H9 (cell line): ENCODE measurements around the gene DRICH1. TPM values are rescaled to one million over a fixed set of nuclear protein-coding genes. Genes with fewer than 3 reads are reported as not detected.
"Not testable (repeated sequence)": the region's sequence is repeated elsewhere in the genome, so short reads cannot be mapped to it uniquely, and the experiment has no call there.

Source experiments
- DNase-seq: peaks from one replicate; pipeline ENCODE4 v3.0.0-alpha.2; 2017
- H2AFZ ChIP-seq: one replicate; pipeline ENCODE4 v1.6.1; 2013; ENCODE audit warnings: mild to moderate bottlenecking, low read length, control low read depth, moderate library complexity
- H2AK5ac ChIP-seq: 2 replicates; pipeline ENCODE4 v1.6.1; 2013; ENCODE audit warnings: low read length, control low read depth, mixed read lengths; ENCODE audit not compliant: insufficient read length
- H2BK120ac ChIP-seq: one replicate; pipeline ENCODE4 v1.6.1; 2013; ENCODE audit warnings: low read depth, mild to moderate bottlenecking, low read length, control low read depth, inconsistent platforms; ENCODE audit not compliant: poor library complexity, severe bottlenecking
- H2BK12ac ChIP-seq: 2 replicates; pipeline ENCODE4 v1.6.1; 2013; ENCODE audit warnings: low read length, control low read depth, mixed read lengths, low read depth; ENCODE audit not compliant: insufficient read length
- H2BK15ac ChIP-seq: 2 replicates; pipeline ENCODE4 v1.6.1; 2013; ENCODE audit warnings: low read depth, low read length, control low read depth
- H2BK20ac ChIP-seq: one replicate; pipeline ENCODE4 v1.6.1; 2013; ENCODE audit warnings: low read depth, mild to moderate bottlenecking, low read length, control low read depth, inconsistent platforms; ENCODE audit not compliant: poor library complexity, severe bottlenecking
- H2BK5ac ChIP-seq: 2 replicates; pipeline ENCODE4 v1.6.1; 2013; ENCODE audit warnings: low read length, control low read depth, mixed read lengths; ENCODE audit not compliant: insufficient read length
- H3K14ac ChIP-seq: 2 replicates; pipeline ENCODE4 v1.6.1; 2013; ENCODE audit warnings: low read length, control low read depth; ENCODE audit not compliant: insufficient read depth
- H3K18ac ChIP-seq: 2 replicates; pipeline ENCODE4 v1.6.1; 2013; ENCODE audit warnings: low read depth, mild to moderate bottlenecking, mixed read lengths, low read length, control low read depth; ENCODE audit not compliant: insufficient read length
- H3K23ac ChIP-seq: 2 replicates; pipeline ENCODE4 v1.6.1; 2013; ENCODE audit warnings: low read length, control low read depth, mixed read lengths, low read depth; ENCODE audit not compliant: insufficient read length
- H3K23me2 ChIP-seq: 2 replicates; pipeline ENCODE4 v1.6.1; 2013; ENCODE audit warnings: low read depth, mild to moderate bottlenecking, mixed read lengths, low read length, control low read depth; ENCODE audit not compliant: insufficient read length, poor library complexity, severe bottlenecking
- H3K27ac ChIP-seq: 2 replicates; pipeline ENCODE4 v1.5.1; 2013; ENCODE audit warnings: low read length, control low read depth, mixed read lengths, low read depth; ENCODE audit not compliant: insufficient read length
- H3K27me3 ChIP-seq: 2 replicates; pipeline ENCODE4 v1.6.1; 2013; ENCODE audit warnings: low read length, control low read depth, inconsistent platforms; ENCODE audit not compliant: insufficient read depth
- H3K4ac ChIP-seq: 2 replicates; pipeline ENCODE4 v1.6.1; 2013; ENCODE audit warnings: low read depth, mild to moderate bottlenecking, control low read depth, inconsistent platforms, low read length, moderate library complexity
- H3K4me1 ChIP-seq: 2 replicates; pipeline ENCODE4 v1.6.1; 2013; ENCODE audit warnings: low read length, control low read depth, inconsistent platforms; ENCODE audit not compliant: insufficient read depth
- H3K4me2 ChIP-seq: 2 replicates; pipeline ENCODE4 v1.6.1; 2013; ENCODE audit warnings: low read length, control low read depth, mixed read lengths; ENCODE audit not compliant: insufficient read length, insufficient read depth
- H3K56ac ChIP-seq: 2 replicates; pipeline ENCODE4 v1.6.1; 2013; ENCODE audit warnings: low read depth, mild to moderate bottlenecking, mixed read lengths, low read length, control low read depth; ENCODE audit not compliant: insufficient read length
- H3K79me1 ChIP-seq: 2 replicates; pipeline ENCODE4 v1.6.1; 2013; ENCODE audit warnings: low read depth, mild to moderate bottlenecking, moderate library complexity, low read length, control low read depth, inconsistent platforms; ENCODE audit not compliant: insufficient read depth, poor library complexity, severe bottlenecking
- H3K79me2 ChIP-seq: 2 replicates; pipeline ENCODE4 v1.6.1; 2013; ENCODE audit warnings: low read length, control low read depth, inconsistent platforms; ENCODE audit not compliant: insufficient read depth
- H3K9ac ChIP-seq: 2 replicates; pipeline ENCODE4 v1.6.1; 2013; ENCODE audit warnings: low read length, control low read depth, mixed read lengths; ENCODE audit not compliant: insufficient read length; ENCODE audit errors: extremely low read depth
- H3K9me3 ChIP-seq: one replicate; pipeline ENCODE4 v1.6.1; 2013; ENCODE audit warnings: low read depth, low read length, inconsistent platforms; ENCODE audit not compliant: control insufficient read depth
- H3T11ph ChIP-seq: one replicate; pipeline ENCODE4 v1.6.1; 2013; ENCODE audit warnings: mild to moderate bottlenecking, low read length, control low read depth, inconsistent platforms
- H4K20me1 ChIP-seq: one replicate; pipeline ENCODE4 v1.6.1; 2013; ENCODE audit not compliant: control insufficient read depth, insufficient read length, insufficient read depth
- H4K5ac ChIP-seq: 2 replicates; pipeline ENCODE4 v1.6.1; 2013; ENCODE audit warnings: low read depth, mild to moderate bottlenecking, mixed read lengths, low read length, control low read depth; ENCODE audit not compliant: insufficient read length
- H4K8ac ChIP-seq: replicated peaks from 2 replicates; pipeline ENCODE4 v1.6.1; 2013; ENCODE audit warnings: low read length, control low read depth, mixed read lengths, low read depth; ENCODE audit not compliant: insufficient read length
- H4K91ac ChIP-seq: 2 replicates; pipeline ENCODE4 v1.6.1; 2013; ENCODE audit warnings: low read depth, mild to moderate bottlenecking, moderate library complexity, mixed read lengths, low read length, control low read depth; ENCODE audit not compliant: insufficient read length
- H3K27ac Mint-ChIP-seq, 3 experiments: 2 replicates in 2 of 3; 3 replicates in 1 of 3; pipeline ENCODE4 v1.8.0; 2020 to 2021; ENCODE audit warnings: mixed read lengths in 3 of 3, mild to moderate bottlenecking in 1 of 3, moderate library complexity in 1 of 3
- H3K27me3 Mint-ChIP-seq: 2 replicates; pipeline ENCODE4 v1.8.0; 2021; ENCODE audit warnings: low read depth, mild to moderate bottlenecking, moderate library complexity, mixed read lengths
- H3K36me3 Mint-ChIP-seq, 3 experiments: 2 replicates in 2 of 3; 3 replicates in 1 of 3; pipeline ENCODE4 v1.8.0; 2020 to 2021; ENCODE audit warnings: low read depth in 3 of 3, mixed read lengths in 3 of 3; ENCODE audit not compliant: insufficient read depth in 1 of 3
- H3K4me1 Mint-ChIP-seq, 2 experiments: 2 replicates each; pipeline ENCODE4 v1.8.0; 2020; ENCODE audit warnings: mixed read lengths in 2 of 2
- H3K4me3 Mint-ChIP-seq, 2 experiments: 2 replicates in 1 of 2; 3 replicates in 1 of 2; pipeline ENCODE4 v1.8.0; 2020 to 2021; ENCODE audit warnings: mild to moderate bottlenecking in 2 of 2, mixed read lengths in 2 of 2, moderate library complexity in 1 of 2
- H3K9me3 Mint-ChIP-seq, 2 experiments: 2 replicates in 1 of 2; 3 replicates in 1 of 2; pipeline ENCODE4 v1.8.0; 2020; ENCODE audit warnings: mild to moderate bottlenecking in 2 of 2, mixed read lengths in 2 of 2, moderate library complexity in 1 of 2
- WGBS: extraction: QIAGEN DNeasy Blood & Tissue Kit; methylation state at CpG from one replicate; pipeline ENCODE4 v1.1.7; 2013; ENCODE audit warnings: missing lambda C conversion rate, low lambda C conversion rate, mixed read lengths; ENCODE audit not compliant: insufficient read length; ENCODE audit errors: extremely low coverage; 5-methylcytosine and 5-hydroxymethylcytosine counted together
- total RNA-seq: library from RNA; stranded (reverse); gene quantifications from 2 replicates; pipeline ENCODE4 v1.2.1, GENCODE V29; 2021
- TF ChIP-seq, protein P1 (sequence below): fragments of 200-600 bp; sonication (generic); conservative IDR thresholded peaks from 3 replicates; pipeline ENCODE4 v1.8.0; 2021; ENCODE audit warnings: antibody characterized with exemption, mild to moderate bottlenecking

DRICH1 gene
- total RNA-seq, 1 experiment from 2014 or later = not detected

DNA sequence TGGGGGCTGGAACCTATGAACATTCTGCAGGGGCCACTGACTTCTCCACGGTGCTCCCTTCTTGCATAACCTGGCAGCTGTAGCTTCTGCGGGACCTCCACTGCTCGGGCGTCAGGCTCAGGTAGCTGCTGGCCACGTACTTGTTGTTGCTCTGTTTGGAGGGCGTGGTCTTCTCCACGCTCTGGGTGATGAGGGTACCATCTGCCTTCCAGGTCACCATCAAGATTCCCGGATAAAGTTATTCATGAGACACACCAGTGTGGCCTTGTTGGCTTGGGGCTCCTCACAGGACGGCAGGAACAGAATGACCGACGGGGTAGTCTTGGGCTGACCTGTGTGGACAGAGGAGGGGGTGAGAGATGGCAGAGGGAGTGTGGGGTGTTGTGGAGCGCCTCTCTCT is 6.5 kb upstream of the DRICH1 start:
- Mint-ChIP-seq H3K36me3 (peaks cover 0 to 2% (median 0%) of the 10 kb centered on the region in 3 experiments; a peak in 1 of 7 replicates), H3K27ac (no peak overlapping the region), H3K27me3 (peaks cover 39% of the 10 kb centered on the region), H3K9me3 (no peaks in the 10 kb centered on the region; a peak in 1 of 5 replicates), H3K4me3 (no peak overlapping the region), H3K4me1 (no peaks in the 10 kb centered on the region)
- Histone ChIP-seq H3K18ac (no peak overlapping the region), H4K20me1 (no peaks in the 10 kb centered on the region), H2AFZ (no peak overlapping the region), H2BK15ac (no peak overlapping the region), H3K27me3 (no peaks in the 10 kb centered on the region), H4K8ac (no peak overlapping the region), H3K56ac (no peak overlapping the region), H3K14ac (no peak overlapping the region), H3K9ac (no peak overlapping the region), H4K91ac (no peak overlapping the region), H2BK20ac (no peak overlapping the region), H3K4me1 (no peaks in the 10 kb centered on the region), H3K23me2 (no peaks in the 10 kb centered on the region), H3K9me3 (no peaks in the 10 kb centered on the region), H3K23ac (no peak overlapping the region), H2AK5ac (no peak overlapping the region), H4K5ac (no peak overlapping the region), H3K4ac (no peak overlapping the region), H2BK12ac (no peak overlapping the region), H3K79me1 (no peaks in the 10 kb centered on the region), H3T11ph (no peak overlapping the region), H2BK5ac (no peak overlapping the region), H3K27ac (no peak overlapping the region), H2BK120ac (no peak overlapping the region), H3K79me2 (no peaks in the 10 kb centered on the region), H3K4me2 (no peak overlapping the region)
- TF ChIP-seq, protein P1, sequence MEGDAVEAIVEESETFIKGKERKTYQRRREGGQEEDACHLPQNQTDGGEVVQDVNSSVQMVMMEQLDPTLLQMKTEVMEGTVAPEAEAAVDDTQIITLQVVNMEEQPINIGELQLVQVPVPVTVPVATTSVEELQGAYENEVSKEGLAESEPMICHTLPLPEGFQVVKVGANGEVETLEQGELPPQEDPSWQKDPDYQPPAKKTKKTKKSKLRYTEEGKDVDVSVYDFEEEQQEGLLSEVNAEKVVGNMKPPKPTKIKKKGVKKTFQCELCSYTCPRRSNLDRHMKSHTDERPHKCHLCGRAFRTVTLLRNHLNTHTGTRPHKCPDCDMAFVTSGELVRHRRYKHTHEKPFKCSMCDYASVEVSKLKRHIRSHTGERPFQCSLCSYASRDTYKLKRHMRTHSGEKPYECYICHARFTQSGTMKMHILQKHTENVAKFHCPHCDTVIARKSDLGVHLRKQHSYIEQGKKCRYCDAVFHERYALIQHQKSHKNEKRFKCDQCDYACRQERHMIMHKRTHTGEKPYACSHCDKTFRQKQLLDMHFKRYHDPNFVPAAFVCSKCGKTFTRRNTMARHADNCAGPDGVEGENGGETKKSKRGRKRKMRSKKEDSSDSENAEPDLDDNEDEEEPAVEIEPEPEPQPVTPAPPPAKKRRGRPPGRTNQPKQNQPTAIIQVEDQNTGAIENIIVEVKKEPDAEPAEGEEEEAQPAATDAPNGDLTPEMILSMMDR = no peak
- no CpG with 5 or more reads among the region's 12 CpGs for WGBS
- DNase-seq = no peak

DNA sequence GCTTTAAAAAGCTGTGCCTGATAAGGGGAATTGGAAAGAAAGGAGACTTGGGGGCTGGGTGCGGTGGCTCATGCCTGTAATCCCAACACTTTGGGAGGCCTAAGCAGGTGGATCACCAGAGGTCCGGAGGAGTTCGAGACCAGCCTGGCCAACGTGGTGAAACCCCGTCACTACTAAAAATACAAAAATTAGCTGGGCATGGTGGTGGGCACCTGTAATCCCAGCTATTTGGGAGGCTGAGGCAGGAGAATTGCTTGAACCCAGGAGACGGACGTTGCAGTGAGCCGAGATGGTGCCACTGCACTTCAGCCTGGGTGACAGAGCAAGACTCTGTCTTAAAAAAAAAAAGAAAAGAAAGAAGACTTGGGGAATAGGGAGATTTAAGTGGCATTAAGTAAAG is 3.2 kb upstream of the DRICH1 start:
- not testable (repeated sequence) for H3K79me2 ChIP-seq, H2AFZ ChIP-seq, H2BK20ac ChIP-seq, H3K27me3 ChIP-seq, H3K9me3 Mint-ChIP-seq, H3K23ac ChIP-seq, H3K14ac ChIP-seq, H3K9ac ChIP-seq, H3K36me3 Mint-ChIP-seq, H3T11ph ChIP-seq, H3K27ac ChIP-seq, H4K8ac ChIP-seq, H2AK5ac ChIP-seq, H2BK15ac ChIP-seq, H4K5ac ChIP-seq, H4K91ac ChIP-seq, H3K9me3 ChIP-seq, H3K18ac ChIP-seq, H3K4me1 Mint-ChIP-seq, H3K79me1 ChIP-seq, H2BK5ac ChIP-seq, H2BK120ac ChIP-seq, H4K20me1 ChIP-seq, H3K23me2 ChIP-seq, H3K4me1 ChIP-seq, DNase-seq, H3K4me3 Mint-ChIP-seq, H2BK12ac ChIP-seq, H3K27ac Mint-ChIP-seq, H3K4ac ChIP-seq, H3K4me2 ChIP-seq, H3K56ac ChIP-seq
- WGBS = no CpG with 5 or more reads among the region's 8 CpGs
- H3K27me3 Mint-ChIP-seq = peaks cover 51% of the 10 kb centered on the region
